Measurements from ENCODE around the gene TTC27.
"Not testable (repeated sequence)": the region's sequence is repeated elsewhere in the genome, so short reads cannot be mapped to it uniquely, and the experiment has no call there.

The TTC27 gene

DNA sequence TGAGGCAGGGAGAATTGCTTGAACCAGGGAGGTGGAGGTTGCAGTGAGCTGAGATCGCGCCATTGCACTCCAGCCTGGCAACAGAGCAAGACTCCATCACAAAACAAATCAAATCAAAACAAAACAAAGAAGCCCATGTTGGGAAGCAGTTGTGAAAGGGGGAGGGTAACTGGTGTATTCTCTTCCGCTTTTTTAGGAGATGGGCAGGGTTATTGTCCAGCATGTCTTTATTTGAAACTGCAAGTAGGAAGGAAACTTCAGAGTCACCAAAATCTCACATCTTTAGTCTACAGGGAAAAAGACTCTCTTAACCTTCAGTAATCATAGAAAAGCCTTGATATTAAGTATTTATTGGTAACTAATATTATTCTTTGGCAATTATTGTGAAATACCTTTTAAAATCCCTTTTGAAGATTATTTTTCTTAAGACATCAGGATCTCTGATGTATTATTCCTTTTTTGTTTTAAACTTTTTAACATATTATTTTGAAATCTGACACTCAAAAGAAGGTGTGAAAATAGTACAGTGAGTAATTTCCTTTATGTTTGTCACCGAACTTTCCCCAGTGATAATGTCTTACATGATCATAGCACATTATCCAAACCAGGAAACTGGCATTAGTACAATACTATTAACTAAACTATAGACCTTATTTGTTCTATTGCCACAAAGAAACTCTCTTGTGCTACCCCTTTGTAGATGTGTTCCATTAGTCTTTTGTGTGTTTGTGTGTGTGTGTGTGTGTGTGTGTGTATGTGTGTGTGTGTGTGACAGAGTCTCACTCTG lies 234.6 kb downstream of the TTC27 start:
- no peak for DNase-seq

DNA sequence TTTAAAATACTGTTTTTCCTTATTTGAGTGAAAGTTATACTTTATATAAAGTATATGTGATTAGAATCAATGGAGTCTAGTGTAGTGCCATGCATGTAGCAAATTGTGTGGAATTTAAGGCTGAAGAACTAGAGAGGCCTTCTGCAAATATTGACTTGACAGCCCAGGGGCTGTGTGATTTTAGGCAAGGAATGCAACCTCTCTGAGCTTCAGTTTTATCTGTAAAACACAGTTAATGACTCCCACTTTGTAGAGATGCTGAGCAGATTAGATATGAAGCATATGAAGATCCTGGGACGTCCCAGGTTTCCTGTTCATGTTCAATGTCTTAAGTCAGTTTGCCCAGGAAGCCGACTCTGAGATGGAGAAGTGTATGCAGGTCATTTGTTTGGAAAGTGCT lies 235.5 kb downstream of the TTC27 start:
- DNase-seq: no peak

DNA sequence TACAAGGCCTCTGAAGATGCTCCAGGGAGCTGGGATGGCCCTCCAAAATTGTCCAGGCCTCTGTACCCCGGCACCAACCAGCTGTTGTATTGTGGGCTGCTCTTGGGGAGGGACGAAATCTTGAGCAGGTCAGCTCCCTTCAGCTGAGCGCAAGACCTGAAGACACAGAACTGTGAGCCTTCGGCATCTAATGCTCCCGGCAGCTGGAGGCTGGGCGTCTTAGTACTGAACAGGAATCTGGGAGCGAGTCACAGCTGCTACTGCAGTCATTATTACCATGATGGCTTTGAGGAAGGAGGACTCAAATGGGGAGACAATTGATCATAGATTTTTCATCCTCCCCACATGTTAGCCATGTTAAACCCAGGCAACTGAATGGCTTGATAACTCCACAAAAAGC lies 236.0 kb downstream of the TTC27 start:
- no peak for DNase-seq

DNA sequence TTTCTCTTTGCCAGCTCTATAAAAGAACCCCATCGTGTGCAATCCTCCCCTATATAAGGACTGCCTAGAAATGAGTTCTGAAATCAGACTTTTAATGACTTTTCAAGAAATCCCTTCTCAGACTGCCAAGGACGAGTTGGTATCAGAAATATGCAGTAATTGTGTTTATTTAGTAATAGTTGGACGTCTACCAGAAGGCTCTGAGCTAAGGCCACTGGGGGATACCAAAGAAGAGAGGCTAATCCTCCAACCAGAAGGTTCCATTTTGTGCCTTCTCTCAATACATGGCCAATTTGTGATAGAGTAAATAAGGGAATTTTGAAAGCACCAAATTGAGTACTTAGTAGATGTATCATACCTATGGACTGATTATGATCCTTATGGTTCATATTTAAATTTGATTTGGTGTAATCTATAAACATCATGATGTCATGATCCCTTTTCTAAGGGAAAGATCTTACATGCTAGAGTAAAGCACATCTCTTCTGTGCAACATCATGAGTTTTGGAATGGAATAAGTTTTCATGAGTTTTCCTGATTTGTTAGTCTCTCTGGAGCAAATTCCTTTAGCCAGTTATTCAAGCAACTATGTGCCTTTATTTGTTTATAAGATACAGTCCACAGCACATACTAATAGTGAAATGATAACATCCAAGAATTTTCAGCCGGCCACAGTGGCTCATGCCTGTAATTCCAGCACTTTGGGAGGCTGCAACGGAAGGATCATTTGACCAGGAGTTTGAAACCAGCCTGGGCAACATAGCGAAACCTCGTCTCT lies 236.7 kb downstream of the TTC27 start:
- DNase-seq: no peak

DNA sequence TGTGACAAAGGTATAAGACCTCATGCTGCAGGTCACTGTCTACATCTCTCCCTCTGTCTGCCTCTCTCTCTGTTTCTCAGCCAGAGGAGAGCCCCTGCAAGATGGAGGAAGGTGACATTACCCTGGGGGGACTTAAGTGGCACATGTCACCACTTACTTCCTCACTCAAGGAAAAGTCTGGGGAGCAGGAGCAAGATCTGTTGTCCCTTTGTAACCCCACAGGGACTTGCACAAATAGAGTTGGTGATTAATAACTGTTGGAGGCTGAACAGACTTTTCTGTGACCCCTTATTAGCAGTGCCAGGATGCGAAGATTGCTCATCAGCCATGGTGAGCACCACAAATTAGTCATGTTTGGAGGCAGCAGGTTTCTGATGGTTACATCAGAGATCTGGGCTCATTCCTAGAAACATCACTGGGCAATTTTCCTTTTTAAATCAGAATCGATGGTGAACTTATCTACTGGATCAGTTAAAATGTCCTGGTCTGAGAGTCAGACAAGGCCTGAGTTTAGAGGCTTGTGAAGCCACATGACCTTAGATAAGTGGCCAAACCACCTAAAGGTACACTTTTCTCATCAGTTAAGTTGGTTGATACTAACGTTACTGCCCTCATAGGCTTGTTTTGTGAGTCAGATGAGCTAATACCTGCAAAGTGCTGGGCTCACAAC lies 237.7 kb downstream of the TTC27 start:
- no peak for DNase-seq

DNA sequence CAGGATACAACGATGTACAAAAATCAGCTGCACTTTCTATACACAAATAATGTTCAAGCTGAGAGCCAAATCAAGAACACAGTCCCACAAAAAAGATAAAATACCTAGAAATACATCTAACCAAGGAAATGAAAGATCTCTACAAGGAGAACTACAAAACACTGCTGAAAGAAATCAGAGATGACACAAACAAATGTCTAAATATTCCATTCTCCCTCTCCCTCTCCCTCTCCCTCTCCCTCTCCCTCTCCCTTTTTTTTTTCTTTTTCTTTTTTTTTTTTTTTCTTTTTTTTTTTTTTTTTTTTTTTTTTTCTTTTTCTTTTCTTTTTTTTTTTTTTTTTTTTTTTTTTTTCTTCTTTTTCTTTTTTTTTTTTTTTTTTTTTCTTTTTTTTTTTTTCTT lies 238.6 kb downstream of the TTC27 start:
- DNase-seq: not testable (repeated sequence)
